Neutrophil (primary cell): ENCODE data around the gene RTKN2.

Experiments used
- H3K27ac ChIP-seq: fragments of 200-600 bp; sonication (generic); 2 replicates; pipeline ENCODE4 v1.5.1; 2016; ENCODE audit warnings: mild to moderate bottlenecking, moderate library complexity
- H3K27me3 ChIP-seq: fragments of 200-600 bp; sonication (generic); 2 replicates; pipeline ENCODE4 v1.6.0; 2016; ENCODE audit warnings: mild to moderate bottlenecking
- H3K36me3 ChIP-seq: fragments of 200-600 bp; sonication (generic); 2 replicates; pipeline ENCODE4 v1.5.1; 2017
- H3K4me1 ChIP-seq, 2 experiments: fragments of 200-600 bp in 1 of 2; sonication (generic) in 1 of 2; 1 replicate in 1 of 2; 2 replicates in 1 of 2; pipeline versions ENCODE4 v1.5.1 to v1.6.1; 2013 to 2016; ENCODE audit warnings: low read depth in 1 of 2, low read length in 1 of 2, mild to moderate bottlenecking in 1 of 2, moderate library complexity in 1 of 2; ENCODE audit not compliant: control insufficient read depth in 1 of 2, insufficient read depth in 1 of 2
- H3K4me3 ChIP-seq, 2 experiments: fragments of 200-600 bp in 1 of 2; sonication (generic) in 1 of 2; 1 replicate in 1 of 2; 2 replicates in 1 of 2; pipeline ENCODE4 v1.5.1; 2013 to 2016; ENCODE audit warnings: low read depth in 1 of 2, low read length in 1 of 2, mild to moderate bottlenecking in 1 of 2, moderate library complexity in 1 of 2
- H3K9me3 ChIP-seq: fragments of 200-600 bp; sonication (generic); 2 replicates; pipeline ENCODE4 v1.5.1; 2016
- CTCF ChIP-seq: fragments of 200-600 bp; sonication (generic); IDR thresholded peaks from 2 replicates; pipeline ENCODE4 v1.5.1; 2016; ENCODE audit warnings: antibody characterized with exemption

The RTKN2 gene

DNA sequence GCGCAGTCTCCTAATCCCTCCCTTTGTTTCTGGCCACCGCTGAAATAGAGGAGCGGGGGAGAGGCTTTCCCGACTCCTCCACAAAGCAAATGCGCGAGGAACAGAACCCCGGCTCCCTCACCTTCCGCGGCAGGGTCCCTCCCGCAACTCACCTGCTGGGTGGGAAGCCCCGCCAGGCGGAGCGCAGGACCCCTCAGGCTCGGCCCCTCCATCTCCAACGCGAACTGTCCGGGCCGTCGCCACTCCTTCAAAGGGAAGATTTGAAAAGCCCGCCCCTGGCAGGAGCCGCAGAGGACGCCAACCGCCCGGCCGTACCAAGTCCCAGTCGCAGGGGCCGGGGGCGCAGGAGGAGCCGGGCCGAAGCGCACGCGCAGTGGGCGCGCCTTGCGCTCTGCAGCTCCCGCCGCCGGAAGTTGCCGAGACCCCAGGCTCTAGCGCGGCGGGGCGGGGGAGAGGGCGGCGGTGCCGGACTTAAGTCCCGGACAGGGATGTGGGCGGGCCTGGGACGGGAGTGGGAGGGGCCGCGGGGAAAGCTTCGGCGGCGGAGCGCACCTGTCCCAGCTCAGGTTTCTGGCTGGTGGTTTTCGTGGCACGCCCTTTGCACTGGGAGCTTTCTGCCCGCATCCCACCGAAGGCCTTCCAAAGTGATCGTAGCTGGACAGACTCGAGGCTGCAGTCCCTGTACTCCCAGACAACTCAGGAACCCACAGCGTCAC lies at the start of gene RTKN2:
Gene RTKN2 (minus strand): TSS at position 446 of the 716 bp plus-strand sequence. CDS start 234 bp downstream, at position 212.
- TF ChIP-seq CTCF, result no peak
- peaks cover 58% of the 10 kb centered on the region for H3K27me3 ChIP-seq
- H3K27ac ChIP-seq, result no peak within 1 kb of the TSS
- H3K4me1 ChIP-seq, result peaks cover 10 to 13% of the 10 kb centered on the region in 2 experiments
- no peaks in the 10 kb centered on the region for H3K36me3 ChIP-seq
- H3K9me3 ChIP-seq, result no peaks in the 10 kb centered on the region
- H3K4me3 ChIP-seq, result peak within 1 kb of the TSS; percentile 58 to 76

GRCh38 chr10:62317257-62317656 lies 48.6 kb upstream of the RTKN2 start:
- Histone ChIP-seq H3K4me1 (no peaks in the 10 kb centered on the region), H3K27me3 (no peaks in the 10 kb centered on the region), H3K27ac (no peak overlapping the region), H3K36me3 (no peaks in the 10 kb centered on the region), H3K4me3 (no peak overlapping the region), H3K9me3 (no peaks in the 10 kb centered on the region)
- TF ChIP-seq CTCF, result no peak

DNA sequence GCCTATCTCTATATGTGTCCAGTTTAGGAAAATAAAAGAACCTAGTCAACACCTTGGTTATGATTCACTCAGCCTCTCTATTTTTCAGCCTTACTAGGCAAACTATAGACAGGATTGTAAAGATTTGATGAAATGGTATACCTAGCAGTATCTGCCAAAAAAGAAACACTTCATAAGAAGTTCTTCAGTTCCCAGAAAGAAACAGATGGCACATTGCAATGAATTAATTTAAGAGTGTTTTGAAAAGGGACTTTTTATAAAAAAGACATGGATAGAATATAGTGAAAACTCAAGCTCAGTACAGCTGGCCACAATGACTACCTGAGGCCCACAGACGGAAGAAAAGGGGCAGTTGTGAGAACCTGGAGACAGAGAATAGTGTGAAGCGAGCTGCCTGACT lies 40.6 kb upstream of the RTKN2 start:
- Histone ChIP-seq H3K4me3 (no peak overlapping the region), H3K36me3 (no peaks in the 10 kb centered on the region), H3K9me3 (no peaks in the 10 kb centered on the region), H3K4me1 (no peaks in the 10 kb centered on the region), H3K27ac (no peak overlapping the region), H3K27me3 (no peaks in the 10 kb centered on the region)
- TF ChIP-seq CTCF, result no peak

DNA sequence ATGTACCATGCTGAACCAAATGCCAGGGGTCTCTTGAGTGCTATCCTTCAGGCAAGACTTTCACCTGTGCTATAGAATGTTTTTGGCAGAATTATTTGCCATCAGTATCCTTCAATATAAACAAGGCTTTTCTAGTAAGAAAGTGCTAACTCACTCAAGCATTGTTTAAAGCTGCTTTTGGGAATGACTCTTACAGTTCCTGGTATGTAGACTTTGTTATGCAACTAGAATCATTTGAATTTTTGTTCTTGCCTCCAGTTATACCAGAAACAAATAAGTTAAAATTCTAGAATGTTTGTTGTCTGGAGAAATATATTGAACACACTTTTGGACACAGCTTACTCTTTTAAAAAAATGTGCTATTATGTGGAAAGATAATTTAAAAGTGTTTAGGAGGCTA lies 39.5 kb upstream of the RTKN2 start:
- Histone ChIP-seq H3K36me3 (no peaks in the 10 kb centered on the region), H3K4me3 (no peak overlapping the region), H3K4me1 (no peaks in the 10 kb centered on the region), H3K27me3 (no peaks in the 10 kb centered on the region), H3K9me3 (no peaks in the 10 kb centered on the region), H3K27ac (no peak overlapping the region)
- no peak for TF ChIP-seq CTCF

DNA sequence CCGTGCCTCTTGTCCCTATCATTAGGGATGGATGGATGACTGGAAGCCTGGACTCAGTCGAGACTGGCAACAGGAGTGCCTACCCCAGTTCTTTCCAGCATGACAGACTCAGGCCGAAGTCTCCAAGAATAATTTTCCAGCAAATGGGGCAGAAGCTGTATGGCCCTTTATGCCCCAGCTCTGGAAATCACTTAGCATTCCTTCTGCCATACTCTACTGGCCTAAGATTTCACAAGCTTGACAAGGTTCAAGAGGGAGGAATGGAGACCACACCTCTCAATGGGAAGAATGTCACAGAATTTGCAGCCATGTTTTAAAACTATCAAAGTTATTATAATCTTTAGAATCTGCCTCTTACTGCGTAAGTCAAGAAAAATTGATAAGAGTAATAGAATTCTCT lies 39.0 kb upstream of the RTKN2 start:
- no peak for TF ChIP-seq CTCF
- Histone ChIP-seq H3K4me3 (no peak overlapping the region), H3K36me3 (no peaks in the 10 kb centered on the region), H3K9me3 (no peaks in the 10 kb centered on the region), H3K27me3 (no peaks in the 10 kb centered on the region), H3K27ac (no peak overlapping the region), H3K4me1 (no peaks in the 10 kb centered on the region)
